ENCODE results near the gene PPIL4.

GRCh38 chr6:149499066-149499465 is 46.8 kb downstream of the PPIL4 start:
- no peak for TF ChIP-seq CTCF (IDR thresholded peaks at IDR 0.05)
- TF ChIP-seq EZH2 (IDR thresholded peaks at IDR 0.05; ENCODE audit: borderline replicate concordance, insufficient read depth, low read depth, low read length, poor library complexity, severe bottlenecking), result no peak

Data from B cell (primary cell).